ENCODE measurements around the gene XRCC6. TPM values are rescaled to one million over a fixed set of nuclear protein-coding genes. Genes with fewer than 3 reads are reported as not detected.
"Not testable (repeated sequence)": the region's sequence is repeated elsewhere in the genome, so short reads cannot be mapped to it uniquely, and the experiment has no call there.

Gene XRCC6
- total RNA-seq, 2 donors from 2014 or later: 247 to 254 TPM

- peak; percentile 72 for DNase-seq (ENCODE audit: low spot score)
- intact Hi-C loops (cut with DNase I): no loop called here
- H3K4me3 ChIP-seq: peak overlapping the region; percentile 47 to 48
- H3K9me3 ChIP-seq: no peaks in the 10 kb centered on the region
- H3K4me1 ChIP-seq (replicated peaks): no peaks in the 10 kb centered on the region
- WGBS: 59% methylated on average over 50 of the region's 50 CpGs
- no peaks in the 10 kb centered on the region for H3K36me3 ChIP-seq
- no peaks in the 10 kb centered on the region for H3K27me3 ChIP-seq (replicated peaks; ENCODE audit: insufficient read depth)
- TF ChIP-seq CTCF (IDR thresholded peaks at IDR 0.05) (no peak), POLR2A (IDR thresholded peaks at IDR 0.05) (peak; percentile 73), POLR2AphosphoS5 (IDR thresholded peaks at IDR 0.05) (peak; percentile 97)
- peak overlapping the region; percentile 89 to 92 for H3K27ac ChIP-seq
Observed at GRCh38 chr22:41682033-41682807, 61.1 kb downstream of the XRCC6 start.

- intact Hi-C loops (cut with DNase I): no loop called here
- H3K36me3 ChIP-seq: no peaks in the 10 kb centered on the region
- H3K4me1 ChIP-seq (replicated peaks): no peaks in the 10 kb centered on the region
- H3K4me3 ChIP-seq: no peak overlapping the region
- no peaks in the 10 kb centered on the region for H3K27me3 ChIP-seq (replicated peaks; ENCODE audit: insufficient read depth)
- no peak for DNase-seq (ENCODE audit: low spot score)
- 88% methylated on average over 9 of the region's 9 CpGs for WGBS
- H3K9me3 ChIP-seq: no peaks in the 10 kb centered on the region
- no peak for TF ChIP-seq POLR2A (IDR thresholded peaks at IDR 0.05)
- no peak for TF ChIP-seq POLR2AphosphoS5 (IDR thresholded peaks at IDR 0.05)
- no peak for TF ChIP-seq CTCF (IDR thresholded peaks at IDR 0.05)
- H3K27ac ChIP-seq: peak overlapping the region; percentile 89 to 92
Observed at GRCh38 chr22:41683052-41683451, 62.0 kb downstream of the XRCC6 start.

GRCh38 chr22:41683616-41684015, 62.5 kb downstream of the XRCC6 start:
- Histone ChIP-seq H3K4me3 (no peak overlapping the region), H3K4me1 (replicated peaks) (no peaks in the 10 kb centered on the region), H3K27me3 (replicated peaks; ENCODE audit: insufficient read depth) (no peaks in the 10 kb centered on the region), H3K9me3 (no peaks in the 10 kb centered on the region), H3K27ac (no peak overlapping the region), H3K36me3 (no peaks in the 10 kb centered on the region)
- intact Hi-C loops (cut with DNase I): no loop called here
- 85% methylated on average over 3 of the region's 3 CpGs for WGBS
- no peak for DNase-seq (ENCODE audit: low spot score)
- TF ChIP-seq CTCF (IDR thresholded peaks at IDR 0.05): no peak
- no peak for TF ChIP-seq POLR2A (IDR thresholded peaks at IDR 0.05)
- no peak for TF ChIP-seq POLR2AphosphoS5 (IDR thresholded peaks at IDR 0.05)

- Histone ChIP-seq H3K27ac (no peak overlapping the region), H3K27me3 (replicated peaks; ENCODE audit: insufficient read depth) (no peaks in the 10 kb centered on the region), H3K4me1 (replicated peaks) (no peaks in the 10 kb centered on the region), H3K4me3 (no peak overlapping the region), H3K36me3 (no peaks in the 10 kb centered on the region), H3K9me3 (no peaks in the 10 kb centered on the region)
- DNase-seq (ENCODE audit: low spot score): no peak
- intact Hi-C loops (cut with DNase I): no loop called here
- TF ChIP-seq POLR2AphosphoS5 (IDR thresholded peaks at IDR 0.05) (no peak), POLR2A (IDR thresholded peaks at IDR 0.05) (no peak), CTCF (IDR thresholded peaks at IDR 0.05) (no peak)
- 80% methylated on average over 4 of the region's 4 CpGs for WGBS
Observed at GRCh38 chr22:41684194-41684593, 63.1 kb downstream of the XRCC6 start.

GRCh38 chr22:41686890-41687289, 65.8 kb downstream of the XRCC6 start:
- H3K9me3 ChIP-seq; DNase-seq (ENCODE audit: low spot score); H3K4me1 ChIP-seq (replicated peaks); H3K27ac ChIP-seq; H3K4me3 ChIP-seq; H3K36me3 ChIP-seq; H3K27me3 ChIP-seq (replicated peaks; ENCODE audit: insufficient read depth); intact Hi-C loops (cut with DNase I): not testable (repeated sequence)
- WGBS: 93% methylated on average over 11 of the region's 11 CpGs

Data from prostate gland (tissue), 2 donors.